Activated CD4-positive, alpha-beta T cell treated with anti-CD3 and anti-CD28 coated beads, Interleukin-2, Interleukin-4, amounts not matched to agents 100 ng/mL and 50 ng/mL, durations not matched to agents 16 hours and 8 hours (primary cell): ENCODE results near the gene DOK7.
A peak's percentile ranks its signal among the peaks of the same experiment; 100 is the strongest.

Experiments
- DNase-seq: peaks from one replicate; pipeline ENCODE4 v3.0.0-alpha.2; 2020; ENCODE audit warnings: low spot score

DOK7 gene

GRCh38 chr4:3475713-3476260 lies 12.7 kb downstream of the DOK7 start:
- DNase-seq = no peak

GRCh38 chr4:3476341-3476747 lies 13.2 kb downstream of the DOK7 start:
- DNase-seq = no peak

GRCh38 chr4:3476936-3477749 lies 14.0 kb downstream of the DOK7 start:
- DNase-seq = no peak

- no peak for DNase-seq
Measured at GRCh38 chr4:3477750-3478430, 14.8 kb downstream of the DOK7 start.

- no peak for DNase-seq
Measured at GRCh38 chr4:3478446-3479357, 15.6 kb downstream of the DOK7 start.

- no peak for DNase-seq
Measured at GRCh38 chr4:3479358-3480101, 16.4 kb downstream of the DOK7 start.

- DNase-seq = peak; percentile 79
Measured at GRCh38 chr4:3480528-3481112, 17.5 kb downstream of the DOK7 start.

- DNase-seq = no peak
Measured at GRCh38 chr4:3481113-3481531, 18.0 kb downstream of the DOK7 start.

- DNase-seq = no peak
Measured at GRCh38 chr4:3481783-3482393, 18.8 kb downstream of the DOK7 start.

- DNase-seq = no peak
Measured at GRCh38 chr4:3482707-3483106, 19.6 kb downstream of the DOK7 start.

GRCh38 chr4:3483471-3483921 lies 20.4 kb downstream of the DOK7 start:
- DNase-seq = no peak

- no peak for DNase-seq
Measured at GRCh38 chr4:3484057-3484973, 21.2 kb downstream of the DOK7 start.

- no peak for DNase-seq
Measured at GRCh38 chr4:3485011-3485791, 22.1 kb downstream of the DOK7 start.

GRCh38 chr4:3485886-3486540 lies 22.9 kb downstream of the DOK7 start:
- no peak for DNase-seq

GRCh38 chr4:3486541-3487540 lies 23.7 kb downstream of the DOK7 start:
- DNase-seq = no peak

- DNase-seq = no peak
Measured at GRCh38 chr4:3487861-3488260, 24.8 kb downstream of the DOK7 start.

- DNase-seq = no peak
Measured at GRCh38 chr4:3488820-3489219, 25.7 kb downstream of the DOK7 start.
